OCI-LY1 (cell line): ENCODE data around the gene MTOR.

Source experiments
- H2AFZ ChIP-seq: fragments of 200-600 bp; sonication (generic), shearing (Covaris generic); 2 replicates; pipeline ENCODE4 v1.6.0; 2014; ENCODE audit warnings: antibody characterized with exemption, mild to moderate bottlenecking, low read length
- H3F3A ChIP-seq: fragments of 200-600 bp; sonication (generic), shearing (Covaris generic); 2 replicates; pipeline ENCODE4 v1.6.0; 2014; ENCODE audit warnings: mild to moderate bottlenecking, antibody characterized with exemption, low read length, moderate library complexity; ENCODE audit not compliant: insufficient read depth
- H3K27ac ChIP-seq: fragments of 200-600 bp; sonication (generic); 2 replicates; pipeline ENCODE4 v1.5.1; 2014; ENCODE audit warnings: low read length, mixed run types, mild to moderate bottlenecking, low read depth; ENCODE audit not compliant: poor library complexity, severe bottlenecking
- H3K27me3 ChIP-seq: fragments of 200-600 bp; sonication (generic); 2 replicates; pipeline ENCODE4 v1.6.0; 2014; ENCODE audit warnings: antibody characterized with exemption, mild to moderate bottlenecking, low read length, moderate library complexity; ENCODE audit not compliant: insufficient read depth
- H3K36me3 ChIP-seq: fragments of 200-600 bp; sonication (generic); 2 replicates; pipeline ENCODE4 v1.6.1; 2014; ENCODE audit warnings: mild to moderate bottlenecking, antibody characterized with exemption, low read length, moderate library complexity, mixed read lengths; ENCODE audit not compliant: insufficient read depth
- H3K4me1 ChIP-seq: fragments of 200-600 bp; sonication (generic); 2 replicates; pipeline ENCODE4 v1.5.1; 2014; ENCODE audit warnings: mild to moderate bottlenecking, low read length, moderate library complexity; ENCODE audit not compliant: insufficient read depth, severe bottlenecking
- H3K4me2 ChIP-seq: fragments of 200-600 bp; sonication (generic), shearing (Covaris generic); 2 replicates; pipeline ENCODE4 v1.6.1; 2014; ENCODE audit warnings: low read length
- H3K4me3 ChIP-seq: fragments of 200-600 bp; sonication (generic); 2 replicates; pipeline ENCODE4 v1.5.1; 2014; ENCODE audit warnings: low read length, low read depth, mild to moderate bottlenecking, mixed read lengths; ENCODE audit not compliant: poor library complexity, severe bottlenecking
- H3K79me2 ChIP-seq: fragments of 200-600 bp; shearing (Covaris generic); 2 replicates; pipeline ENCODE4 v1.6.1; 2016; ENCODE audit warnings: mixed run types, low read length, mixed read lengths; ENCODE audit not compliant: insufficient read depth
- H3K9ac ChIP-seq: fragments of 200-600 bp; sonication (generic), shearing (Covaris generic); 2 replicates; pipeline ENCODE4 v1.6.1; 2014; ENCODE audit warnings: mild to moderate bottlenecking, low read length, mixed read lengths
- H3K9me2 ChIP-seq: fragments of 200-600 bp; sonication (generic), shearing (Covaris generic); 2 replicates; pipeline ENCODE4 v1.6.1; 2014; ENCODE audit warnings: low read depth, mild to moderate bottlenecking, low read length, mixed read lengths
- H3K9me3 ChIP-seq: fragments of 200-600 bp; shearing (Covaris generic); 2 replicates; pipeline ENCODE4 v1.6.1; 2014; ENCODE audit warnings: low read length, mixed read lengths
- H4K20me1 ChIP-seq: fragments of 200-600 bp; sonication (generic), shearing (Covaris generic); 2 replicates; pipeline ENCODE4 v1.6.0; 2016; ENCODE audit warnings: mild to moderate bottlenecking, low read length; ENCODE audit not compliant: insufficient read depth
- CTCF ChIP-seq: fragments of 200-600 bp; sonication (generic), shearing (Covaris generic); IDR thresholded peaks from 2 replicates; pipeline ENCODE4 v1.5.1; 2017; ENCODE audit warnings: mild to moderate bottlenecking, antibody characterized with exemption, low read length, moderate library complexity, mixed read lengths
- EZH2 ChIP-seq: fragments of 200-600 bp; sonication (generic), shearing (Covaris generic); IDR thresholded peaks from 2 replicates; pipeline ENCODE4 v1.8.0; 2017; ENCODE audit warnings: borderline replicate concordance, mixed run types, mild to moderate bottlenecking, antibody characterized with exemption, low read length, moderate library complexity, mixed read lengths

MTOR gene

GRCh38 chr1:11204396-11205190 is 57.8 kb downstream of the MTOR start:
- H3K9me3 ChIP-seq, result no peaks in the 10 kb centered on the region
- H3K4me2 ChIP-seq, result no peak overlapping the region
- no peaks in the 10 kb centered on the region for H3K79me2 ChIP-seq
- H2AFZ ChIP-seq, result no peak overlapping the region
- H3K4me3 ChIP-seq, result no peak overlapping the region
- no peaks in the 10 kb centered on the region for H3F3A ChIP-seq
- no peak overlapping the region for H3K27ac ChIP-seq
- H3K4me1 ChIP-seq, result no peaks in the 10 kb centered on the region
- H3K27me3 ChIP-seq, result no peaks in the 10 kb centered on the region
- H3K9ac ChIP-seq, result no peak overlapping the region
- H3K9me2 ChIP-seq, result no peaks in the 10 kb centered on the region
- peaks cover 78% of the 10 kb centered on the region for H3K36me3 ChIP-seq
- H4K20me1 ChIP-seq, result no peaks in the 10 kb centered on the region
- TF ChIP-seq EZH2, result no peak

DNA sequence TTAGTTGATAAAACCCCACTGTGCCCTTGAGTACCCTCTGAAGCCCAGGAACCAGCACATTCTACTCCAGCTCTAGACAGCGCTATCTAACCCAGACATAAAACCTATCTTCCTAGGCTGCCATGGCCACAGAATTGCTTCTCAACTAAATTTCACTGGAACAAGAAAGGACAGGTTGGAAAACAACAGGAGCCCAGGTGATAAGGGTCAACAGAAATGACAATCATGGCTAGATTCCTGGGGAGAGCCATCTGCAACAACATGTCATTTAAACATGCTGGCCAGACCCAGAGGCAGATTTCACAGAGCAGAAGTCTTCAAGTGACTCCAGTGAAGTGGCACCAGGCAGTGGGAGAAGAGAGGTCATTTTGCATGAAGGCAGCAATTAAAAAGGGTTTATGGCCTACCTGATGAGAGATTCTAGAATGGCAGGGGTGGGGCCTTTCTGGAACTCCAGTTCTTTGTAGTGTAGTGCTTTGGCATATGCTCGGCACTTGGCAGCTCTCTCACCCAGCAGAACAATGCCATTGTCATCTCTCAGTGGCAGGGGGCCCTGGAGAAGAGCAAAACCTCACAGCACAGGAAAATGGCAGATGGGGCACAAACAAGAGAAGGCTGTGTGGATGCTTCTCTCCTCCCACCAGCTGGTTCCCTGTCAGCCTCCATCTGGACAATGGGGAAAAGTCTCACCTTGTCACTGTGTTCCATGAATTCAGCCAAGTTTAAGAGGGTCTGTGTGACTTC is 63.3 kb downstream of the MTOR start:
- Histone ChIP-seq H3K9me3 (no peaks in the 10 kb centered on the region), H3K4me2 (no peak overlapping the region), H3K4me3 (no peak overlapping the region), H3K27me3 (no peaks in the 10 kb centered on the region), H3K4me1 (no peaks in the 10 kb centered on the region), H2AFZ (no peak overlapping the region), H3K27ac (no peak overlapping the region), H3K9ac (no peak overlapping the region), H3K79me2 (no peaks in the 10 kb centered on the region), H3K9me2 (no peaks in the 10 kb centered on the region), H4K20me1 (no peaks in the 10 kb centered on the region), H3K36me3 (peaks cover 72% of the 10 kb centered on the region), H3F3A (no peaks in the 10 kb centered on the region)
- TF ChIP-seq EZH2 (no peak), CTCF (no peak)

DNA sequence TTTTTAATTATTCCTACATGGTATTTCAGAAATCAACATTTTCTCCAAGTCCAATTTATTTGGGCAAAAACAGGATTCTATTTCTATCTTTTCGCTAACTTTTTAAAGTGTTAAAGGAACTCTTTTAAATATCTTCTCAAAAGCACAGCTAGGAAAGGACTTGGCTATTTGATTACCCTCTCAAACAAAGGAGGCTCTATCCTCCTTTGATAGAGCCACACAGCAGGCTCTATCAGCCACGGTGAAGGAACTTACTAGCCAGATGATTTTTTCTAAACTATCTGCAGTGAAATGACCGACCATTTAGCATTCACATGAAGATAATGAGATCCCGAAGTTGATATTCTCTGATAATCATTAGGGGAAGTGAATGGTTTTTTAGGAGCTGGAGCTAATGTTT is 64.1 kb downstream of the MTOR start:
- no peak overlapping the region for H3K27ac ChIP-seq
- no peaks in the 10 kb centered on the region for H3K79me2 ChIP-seq
- peaks cover 72% of the 10 kb centered on the region for H3K36me3 ChIP-seq
- TF ChIP-seq CTCF, result no peak
- TF ChIP-seq EZH2, result no peak
- H3K9me2 ChIP-seq, result no peaks in the 10 kb centered on the region
- H3K4me2 ChIP-seq, result no peak overlapping the region
- H4K20me1 ChIP-seq, result no peaks in the 10 kb centered on the region
- H3K9me3 ChIP-seq, result no peaks in the 10 kb centered on the region
- H3K9ac ChIP-seq, result no peak overlapping the region
- no peaks in the 10 kb centered on the region for H3F3A ChIP-seq
- H3K4me1 ChIP-seq, result no peaks in the 10 kb centered on the region
- no peak overlapping the region for H2AFZ ChIP-seq
- H3K27me3 ChIP-seq, result no peaks in the 10 kb centered on the region
- no peak overlapping the region for H3K4me3 ChIP-seq
